ENCODE results near the gene TREML1. TPM values are rescaled to one million over a fixed set of nuclear protein-coding genes. Genes with fewer than 3 reads are reported as not detected.

TREML1 gene
- total RNA-seq, 1 experiment from 2014 or later = not detected

DNA sequence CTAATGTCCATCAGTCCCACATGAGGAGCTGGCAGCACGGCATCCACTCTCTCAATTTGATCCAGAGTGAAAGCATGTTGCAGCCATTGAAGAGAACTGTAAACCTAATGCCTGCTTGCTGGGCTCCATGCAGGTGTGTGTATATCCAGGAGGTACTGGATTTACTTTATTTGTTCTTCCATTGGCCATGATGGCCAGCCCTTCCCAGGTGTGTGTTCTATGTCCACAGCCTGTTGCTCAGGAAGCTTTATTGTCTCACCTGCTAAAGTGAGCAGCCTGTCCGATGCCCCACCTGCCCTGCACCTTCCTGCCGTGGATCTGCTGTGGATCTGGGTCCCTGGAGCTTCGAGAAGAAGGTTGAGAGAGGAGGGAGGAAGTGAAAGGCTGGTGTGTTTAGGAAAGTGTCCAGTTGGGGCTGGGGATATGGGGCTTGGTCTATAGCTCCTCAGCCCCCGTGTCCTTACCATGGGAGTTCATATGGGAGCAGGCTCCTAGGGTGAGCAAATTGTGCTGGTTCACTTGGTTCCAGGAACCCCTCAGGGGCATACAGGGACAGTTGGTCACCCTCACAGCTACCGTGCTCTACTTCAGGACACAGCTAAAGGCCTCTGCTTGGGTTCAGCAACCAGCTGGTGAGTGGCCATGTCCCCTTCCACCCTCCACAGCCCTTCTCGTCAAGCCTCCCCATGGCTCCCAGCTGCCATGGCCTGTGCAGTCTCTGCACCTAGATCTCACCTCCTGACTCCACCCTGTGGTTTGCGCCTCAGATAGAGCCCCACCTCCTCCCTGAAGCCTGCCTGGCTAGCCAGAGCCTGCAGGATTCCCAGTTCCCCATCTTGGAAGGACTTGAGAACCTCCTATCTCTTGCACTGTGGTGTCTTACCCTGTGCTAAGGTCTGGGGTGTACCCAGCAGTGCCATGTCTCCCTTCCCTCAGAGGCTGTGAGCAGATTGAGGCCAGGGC lies 34.1 kb upstream of the TREML1 start:
- CTCF ChIA-PET = no interaction called here
- no peak overlapping the region for H3K27ac Mint-ChIP-seq (ENCODE audit: unreplicated experiment)
- no peak for DNase-seq
- H3K27me3 Mint-ChIP-seq (ENCODE audit: unreplicated experiment) = peaks cover 69% of the 10 kb centered on the region
- no TSS peak for BruUV-seq (replicated peaks)
- intact Hi-C loops (cut with micrococcal nuclease; ENCODE audit: unreplicated experiment) = no loop called here
- TF ChIP-seq, protein P1, sequence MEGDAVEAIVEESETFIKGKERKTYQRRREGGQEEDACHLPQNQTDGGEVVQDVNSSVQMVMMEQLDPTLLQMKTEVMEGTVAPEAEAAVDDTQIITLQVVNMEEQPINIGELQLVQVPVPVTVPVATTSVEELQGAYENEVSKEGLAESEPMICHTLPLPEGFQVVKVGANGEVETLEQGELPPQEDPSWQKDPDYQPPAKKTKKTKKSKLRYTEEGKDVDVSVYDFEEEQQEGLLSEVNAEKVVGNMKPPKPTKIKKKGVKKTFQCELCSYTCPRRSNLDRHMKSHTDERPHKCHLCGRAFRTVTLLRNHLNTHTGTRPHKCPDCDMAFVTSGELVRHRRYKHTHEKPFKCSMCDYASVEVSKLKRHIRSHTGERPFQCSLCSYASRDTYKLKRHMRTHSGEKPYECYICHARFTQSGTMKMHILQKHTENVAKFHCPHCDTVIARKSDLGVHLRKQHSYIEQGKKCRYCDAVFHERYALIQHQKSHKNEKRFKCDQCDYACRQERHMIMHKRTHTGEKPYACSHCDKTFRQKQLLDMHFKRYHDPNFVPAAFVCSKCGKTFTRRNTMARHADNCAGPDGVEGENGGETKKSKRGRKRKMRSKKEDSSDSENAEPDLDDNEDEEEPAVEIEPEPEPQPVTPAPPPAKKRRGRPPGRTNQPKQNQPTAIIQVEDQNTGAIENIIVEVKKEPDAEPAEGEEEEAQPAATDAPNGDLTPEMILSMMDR (IDR thresholded peaks at IDR 0.05; ENCODE audit: unreplicated experiment) = no peak
- no peaks in the 10 kb centered on the region for H3K4me1 Mint-ChIP-seq (ENCODE audit: low read depth, unreplicated experiment)
- H3K9me3 Mint-ChIP-seq (ENCODE audit: low read depth, unreplicated experiment) = no peaks in the 10 kb centered on the region
- no peak overlapping the region for H3K4me3 Mint-ChIP-seq (ENCODE audit: low read depth, unreplicated experiment)
- H3K36me3 Mint-ChIP-seq (ENCODE audit: insufficient read depth, unreplicated experiment) = no peaks in the 10 kb centered on the region

DNA sequence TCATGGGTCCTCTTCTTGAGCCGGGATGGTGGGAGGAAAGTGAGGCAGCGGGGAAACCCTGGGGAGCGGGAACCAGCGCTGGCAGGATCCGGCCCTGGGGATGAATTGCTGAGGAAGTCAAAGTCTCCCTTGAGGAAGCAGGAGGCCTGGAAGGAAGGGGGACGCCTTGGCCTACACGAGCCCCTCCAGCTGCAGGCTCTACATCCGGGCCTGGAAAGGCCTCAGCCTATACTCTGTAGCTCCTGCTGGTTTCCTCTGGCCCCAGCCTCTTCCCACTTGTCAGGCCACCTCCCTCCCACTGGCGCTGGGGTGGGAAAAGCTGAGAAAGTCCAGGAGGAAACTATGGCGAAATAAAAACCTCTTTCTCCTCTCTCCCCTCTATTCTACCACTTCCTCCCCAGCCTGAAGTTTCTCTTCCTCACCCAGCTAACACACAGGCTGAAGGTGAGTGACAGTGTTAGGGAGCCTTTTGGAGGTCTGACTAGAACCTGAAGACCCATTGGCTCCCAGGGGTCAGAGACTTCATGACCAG lies 31.9 kb upstream of the TREML1 start:
- CTCF ChIA-PET = no interaction called here
- no peak for DNase-seq
- H3K27ac Mint-ChIP-seq (ENCODE audit: unreplicated experiment) = no peak overlapping the region
- H3K4me3 Mint-ChIP-seq (ENCODE audit: low read depth, unreplicated experiment) = no peak overlapping the region
- TF ChIP-seq, protein P1 (IDR thresholded peaks at IDR 0.05; ENCODE audit: unreplicated experiment) = no peak
- intact Hi-C loops (cut with micrococcal nuclease; ENCODE audit: unreplicated experiment) = no loop called here
- H3K4me1 Mint-ChIP-seq (ENCODE audit: low read depth, unreplicated experiment) = no peaks in the 10 kb centered on the region
- no peaks in the 10 kb centered on the region for H3K36me3 Mint-ChIP-seq (ENCODE audit: insufficient read depth, unreplicated experiment)
- H3K27me3 Mint-ChIP-seq (ENCODE audit: unreplicated experiment) = peaks cover 48% of the 10 kb centered on the region
- H3K9me3 Mint-ChIP-seq (ENCODE audit: low read depth, unreplicated experiment) = no peaks in the 10 kb centered on the region
- no TSS peak for BruUV-seq (replicated peaks)

DNA sequence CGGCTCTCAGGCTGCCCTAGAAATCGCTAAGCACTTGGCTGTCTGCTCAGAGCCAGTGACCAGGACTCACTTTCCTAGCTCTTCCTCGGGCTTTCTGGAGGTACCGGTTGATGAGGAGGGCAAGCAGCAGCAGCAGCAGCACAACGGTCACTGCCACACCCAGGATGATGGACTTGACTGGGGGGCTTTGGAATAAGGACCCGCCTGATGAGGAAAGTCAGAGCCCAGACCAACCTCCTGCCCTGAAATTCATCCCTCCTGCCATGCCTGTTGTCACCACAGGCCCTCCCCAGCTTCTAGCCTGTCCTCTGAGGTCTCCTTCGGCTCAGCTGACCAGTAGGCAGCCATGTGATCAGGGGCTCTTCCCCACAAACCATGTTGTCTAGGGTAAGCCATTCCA lies 30.6 kb upstream of the TREML1 start:
- no peaks in the 10 kb centered on the region for H3K9me3 Mint-ChIP-seq (ENCODE audit: low read depth, unreplicated experiment)
- DNase-seq = no peak
- no TSS peak for BruUV-seq (replicated peaks)
- H3K36me3 Mint-ChIP-seq (ENCODE audit: insufficient read depth, unreplicated experiment) = no peaks in the 10 kb centered on the region
- H3K27ac Mint-ChIP-seq (ENCODE audit: unreplicated experiment) = no peak overlapping the region
- H3K4me3 Mint-ChIP-seq (ENCODE audit: low read depth, unreplicated experiment) = no peak overlapping the region
- TF ChIP-seq, protein P1 (IDR thresholded peaks at IDR 0.05; ENCODE audit: unreplicated experiment) = no peak
- intact Hi-C loops (cut with micrococcal nuclease; ENCODE audit: unreplicated experiment) = no loop called here
- no peaks in the 10 kb centered on the region for H3K4me1 Mint-ChIP-seq (ENCODE audit: low read depth, unreplicated experiment)
- CTCF ChIA-PET = no interaction called here
- peaks cover 36% of the 10 kb centered on the region for H3K27me3 Mint-ChIP-seq (ENCODE audit: unreplicated experiment)

DNA sequence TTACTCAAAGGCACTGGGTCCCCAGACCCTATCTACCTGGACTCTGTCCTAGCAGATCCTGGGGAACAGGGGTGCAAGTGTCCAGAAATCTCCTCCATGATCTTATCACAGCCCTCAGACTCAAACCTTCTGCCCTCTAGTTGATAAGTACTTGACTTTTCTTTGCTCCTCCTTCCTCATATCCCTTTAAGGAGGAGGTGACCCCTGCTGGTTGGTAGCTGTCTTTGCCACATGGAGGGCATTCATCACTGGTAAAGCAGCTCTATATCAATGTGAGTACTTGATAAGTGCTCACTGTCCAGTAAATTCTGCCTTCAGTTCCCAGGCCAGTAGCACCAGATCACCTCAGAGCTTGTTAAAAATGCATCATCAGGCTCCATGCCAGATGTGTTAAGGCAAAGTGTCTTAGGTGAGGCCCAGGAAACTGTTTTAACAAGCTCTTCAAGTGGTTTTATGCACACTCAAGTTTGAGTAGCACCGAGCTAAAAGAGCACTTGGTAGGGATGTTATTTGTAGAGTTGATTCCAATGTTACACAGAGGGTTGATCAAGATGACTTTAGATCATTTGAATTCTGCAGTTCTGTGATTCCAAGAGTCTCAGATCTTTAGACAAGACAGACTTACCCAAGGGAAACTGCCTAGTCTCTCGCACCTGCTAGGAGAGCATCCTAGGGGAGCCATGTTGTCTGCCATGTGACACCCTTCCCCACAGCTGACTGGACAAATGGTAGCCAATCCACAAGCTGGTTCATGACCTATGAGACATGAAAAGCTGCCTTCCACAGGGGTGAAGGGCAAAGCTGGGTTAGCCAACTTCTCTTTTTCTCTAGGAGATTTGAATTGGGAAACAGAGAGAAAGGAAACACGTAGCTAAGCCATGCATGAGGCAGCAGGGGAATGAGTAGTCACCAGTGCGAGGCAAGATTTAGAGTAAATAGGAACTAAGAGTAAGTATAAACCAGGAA lies 28.2 kb upstream of the TREML1 start:
- TF ChIP-seq, protein P1 (IDR thresholded peaks at IDR 0.05; ENCODE audit: unreplicated experiment) = peak; percentile 51
- CTCF ChIA-PET = interaction anchor here (0.5 to 2.2 kb wide), 21 partner anchors 9 to 854 kb away, joined by 3 to 15 read pairs (median 3); partner anchors contain the start of gene UNC5CL
- H3K27me3 Mint-ChIP-seq (ENCODE audit: unreplicated experiment) = peaks cover 41% of the 10 kb centered on the region
- H3K4me3 Mint-ChIP-seq (ENCODE audit: low read depth, unreplicated experiment) = no peak overlapping the region
- DNase-seq = peak; percentile 62
- H3K36me3 Mint-ChIP-seq (ENCODE audit: insufficient read depth, unreplicated experiment) = no peaks in the 10 kb centered on the region
- no peak overlapping the region for H3K27ac Mint-ChIP-seq (ENCODE audit: unreplicated experiment)
- intact Hi-C loops (cut with micrococcal nuclease; ENCODE audit: unreplicated experiment) = loop anchor here (1.0 to 2.0 kb wide), 2 partner anchors 90 to 136 kb away; no protein-coding TSS in a partner anchor
- H3K4me1 Mint-ChIP-seq (ENCODE audit: low read depth, unreplicated experiment) = no peaks in the 10 kb centered on the region
- BruUV-seq (replicated peaks) = no TSS peak
- no peaks in the 10 kb centered on the region for H3K9me3 Mint-ChIP-seq (ENCODE audit: low read depth, unreplicated experiment)

Measured in Calu3 (cell line).